ENCODE data around the gene GATD1. TPM values are rescaled to one million over a fixed set of nuclear protein-coding genes. Genes with fewer than 3 reads are reported as not detected.

GATD1 gene
- polyA plus RNA-seq, 1 experiment: 37.9 TPM

GRCh38 chr11:811446-812245 is 34.4 kb upstream of the GATD1 start:
- POLR2A ChIA-PET: no interaction called here
- H3K4me3 ChIP-seq (ENCODE audit: low read depth, low read length): no peak overlapping the region
- TF ChIP-seq CTCF (IDR thresholded peaks at IDR 0.05; ENCODE audit: insufficient read depth, low read depth, low read length): no peak

GRCh38 chr11:810040-810567 is 32.8 kb upstream of the GATD1 start:
- ChIA-PET CTCF (no interaction called here), POLR2A (interaction anchor here (0.6 to 1.3 kb wide), 3 partner anchors 9 to 83 kb away, joined by 4 to 24 read pairs (median 5); partner anchors contain the start of gene PNPLA2)
- Histone ChIP-seq H3K4me3 (ENCODE audit: low read depth, low read length) (peak overlapping the region; percentile 93), H3K36me3 (ENCODE audit: control insufficient read depth, insufficient read depth, low read length) (peaks cover 23% of the 10 kb centered on the region), H3K27me3 (ENCODE audit: control insufficient read depth, insufficient read depth, low read length) (no peaks in the 10 kb centered on the region)
- TF ChIP-seq CTCF (IDR thresholded peaks at IDR 0.05; ENCODE audit: insufficient read depth, low read depth, low read length): no peak
- no peak for DNase-seq (ENCODE audit: low read depth)

More at GRCh38 chr11:811446-812245, 34.4 kb upstream of the GATD1 start:
- Histone ChIP-seq H3K27me3 (ENCODE audit: control insufficient read depth, insufficient read depth, low read length) (no peaks in the 10 kb centered on the region), H3K36me3 (ENCODE audit: control insufficient read depth, insufficient read depth, low read length) (peaks cover 23% of the 10 kb centered on the region)
- no peak for DNase-seq (ENCODE audit: low read depth)
- CTCF ChIA-PET: interaction anchor here (0.6 to 1.5 kb wide), 4 partner anchors 29 to 239 kb away, joined by 3 read pairs; no protein-coding TSS in a partner anchor

GRCh38 chr11:809287-810039 is 32.2 kb upstream of the GATD1 start, which contains the start of gene RPLP2:
TSS of gene RPLP2 (plus strand) at chr11:809967. CDS start at chr11:810235, 268 bp downstream.
- POLR2A ChIA-PET: interaction anchor here (0.6 to 1.3 kb wide), 3 partner anchors 10 to 83 kb away, joined by 4 to 24 read pairs (median 5); partner anchors contain the start of gene PNPLA2
- CTCF ChIA-PET: interaction anchor here (0.8 to 0.9 kb wide), 2 partner anchors 10 to 25 kb away, joined by 3 read pairs; no protein-coding TSS in a partner anchor
- no peaks in the 10 kb centered on the region for H3K27me3 ChIP-seq (ENCODE audit: control insufficient read depth, insufficient read depth, low read length)
- peaks cover 23% of the 10 kb centered on the region for H3K36me3 ChIP-seq (ENCODE audit: control insufficient read depth, insufficient read depth, low read length)
- H3K4me3 ChIP-seq (ENCODE audit: low read depth, low read length): peak within 1 kb of the TSS; percentile 93
- DNase-seq (ENCODE audit: low read depth): peak; percentile 69
- no peak for TF ChIP-seq CTCF (IDR thresholded peaks at IDR 0.05; ENCODE audit: insufficient read depth, low read depth, low read length)

GRCh38 chr11:808427-809286 is 31.4 kb upstream of the GATD1 start:
- CTCF ChIA-PET: interaction anchor here (0.8 to 0.9 kb wide), 2 partner anchors 11 to 26 kb away, joined by 3 read pairs; no protein-coding TSS in a partner anchor

More at GRCh38 chr11:808427-809286, 31.4 kb upstream of the GATD1 start:
- H3K27me3 ChIP-seq (ENCODE audit: control insufficient read depth, insufficient read depth, low read length): no peaks in the 10 kb centered on the region
- no peak for DNase-seq (ENCODE audit: low read depth)
- TF ChIP-seq CTCF (IDR thresholded peaks at IDR 0.05; ENCODE audit: insufficient read depth, low read depth, low read length): no peak
- POLR2A ChIA-PET: interaction anchor here (1.1 to 1.3 kb wide), 2 partner anchors 11 to 35 kb away, joined by 5 to 24 read pairs; partner anchors contain the start of gene PNPLA2
- peaks cover 21% of the 10 kb centered on the region for H3K36me3 ChIP-seq (ENCODE audit: control insufficient read depth, insufficient read depth, low read length)
- peak overlapping the region; percentile 93 for H3K4me3 ChIP-seq (ENCODE audit: low read depth, low read length)

All from BJ (cell line).